ENCODE results near the gene WBP2NL. TPM values are rescaled to one million over a fixed set of nuclear protein-coding genes. Genes with fewer than 3 reads are reported as not detected.

The WBP2NL gene
- total RNA-seq, 1 experiment from 2014 or later = 0.22 TPM

DNA sequence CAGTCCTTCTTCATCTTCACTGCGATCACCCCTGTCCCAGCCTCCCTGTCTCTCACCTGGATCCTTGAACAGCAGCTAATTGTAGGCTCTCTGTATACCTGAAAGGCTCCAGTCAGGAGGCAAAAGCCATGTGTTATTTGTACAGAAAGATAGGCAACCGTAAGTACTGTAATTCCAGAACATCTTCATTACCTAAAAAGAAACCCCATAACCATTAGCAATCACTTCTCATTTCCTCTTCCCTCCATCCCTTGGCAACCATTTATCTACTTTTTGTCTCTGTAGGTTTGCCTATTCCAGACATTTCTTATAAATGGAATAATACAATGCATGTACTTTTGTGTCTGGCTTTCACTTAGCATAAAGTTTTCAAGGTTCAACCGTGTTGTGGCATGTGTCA lies 54.2 kb downstream of the WBP2NL start:
- H4K91ac ChIP-seq (ENCODE audit: insufficient read length, low read depth, low read length) = no peak overlapping the region
- H3K27me3 ChIP-seq (ENCODE audit: insufficient read depth, low read length) = no peaks in the 10 kb centered on the region
- H3K9me3 Mint-ChIP-seq = peaks cover 10 to 13% of the 10 kb centered on the region in 2 experiments
- no peak overlapping the region for H3K9ac ChIP-seq (ENCODE audit: extremely low read depth, insufficient read length, low read length)
- H3T11ph ChIP-seq (ENCODE audit: low read length) = no peak overlapping the region
- no peak overlapping the region for H3K27ac ChIP-seq (ENCODE audit: insufficient read length, low read depth, low read length)
- no peak overlapping the region for H2BK15ac ChIP-seq (ENCODE audit: low read depth, low read length)
- H3K4ac ChIP-seq (ENCODE audit: low read depth, low read length) = no peak overlapping the region
- peaks cover 8 to 10% (median 9%) of the 10 kb centered on the region in 3 experiments; a peak in 6 of 7 replicates for H3K36me3 Mint-ChIP-seq (ENCODE audit: insufficient read depth in 1 of 3, low read depth in 3 of 3)
- H3K23ac ChIP-seq (ENCODE audit: insufficient read length, low read depth, low read length) = no peak overlapping the region
- DNase-seq = no peak
- no peak overlapping the region for H3K27ac Mint-ChIP-seq
- no CpG with 5 or more reads among the region's 3 CpGs for WGBS (ENCODE audit: extremely low coverage, insufficient read length, low lambda C conversion rate)
- H2BK120ac ChIP-seq (ENCODE audit: low read depth, low read length, poor library complexity, severe bottlenecking) = no peak overlapping the region
- no peak overlapping the region for H3K56ac ChIP-seq (ENCODE audit: insufficient read length, low read depth, low read length)
- peaks cover 7% of the 10 kb centered on the region for H3K27me3 Mint-ChIP-seq (ENCODE audit: low read depth)
- H2AK5ac ChIP-seq (ENCODE audit: insufficient read length, low read length) = no peak overlapping the region
- no peaks in the 10 kb centered on the region for H3K79me1 ChIP-seq (ENCODE audit: insufficient read depth, low read depth, low read length, poor library complexity, severe bottlenecking)
- TF ChIP-seq, protein P1, sequence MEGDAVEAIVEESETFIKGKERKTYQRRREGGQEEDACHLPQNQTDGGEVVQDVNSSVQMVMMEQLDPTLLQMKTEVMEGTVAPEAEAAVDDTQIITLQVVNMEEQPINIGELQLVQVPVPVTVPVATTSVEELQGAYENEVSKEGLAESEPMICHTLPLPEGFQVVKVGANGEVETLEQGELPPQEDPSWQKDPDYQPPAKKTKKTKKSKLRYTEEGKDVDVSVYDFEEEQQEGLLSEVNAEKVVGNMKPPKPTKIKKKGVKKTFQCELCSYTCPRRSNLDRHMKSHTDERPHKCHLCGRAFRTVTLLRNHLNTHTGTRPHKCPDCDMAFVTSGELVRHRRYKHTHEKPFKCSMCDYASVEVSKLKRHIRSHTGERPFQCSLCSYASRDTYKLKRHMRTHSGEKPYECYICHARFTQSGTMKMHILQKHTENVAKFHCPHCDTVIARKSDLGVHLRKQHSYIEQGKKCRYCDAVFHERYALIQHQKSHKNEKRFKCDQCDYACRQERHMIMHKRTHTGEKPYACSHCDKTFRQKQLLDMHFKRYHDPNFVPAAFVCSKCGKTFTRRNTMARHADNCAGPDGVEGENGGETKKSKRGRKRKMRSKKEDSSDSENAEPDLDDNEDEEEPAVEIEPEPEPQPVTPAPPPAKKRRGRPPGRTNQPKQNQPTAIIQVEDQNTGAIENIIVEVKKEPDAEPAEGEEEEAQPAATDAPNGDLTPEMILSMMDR (conservative IDR thresholded peaks at IDR 0.05) = no peak
- H3K79me2 ChIP-seq (ENCODE audit: insufficient read depth, low read length) = no peaks in the 10 kb centered on the region
- H4K20me1 ChIP-seq (ENCODE audit: control insufficient read depth, insufficient read depth, insufficient read length) = no peaks in the 10 kb centered on the region
- H3K4me1 ChIP-seq (ENCODE audit: insufficient read depth, low read length) = no peaks in the 10 kb centered on the region
- no peak overlapping the region for H3K4me2 ChIP-seq (ENCODE audit: insufficient read depth, insufficient read length, low read length)
- H3K14ac ChIP-seq (ENCODE audit: insufficient read depth, low read length) = no peak overlapping the region
- H2BK5ac ChIP-seq (ENCODE audit: insufficient read length, low read length) = no peak overlapping the region
- H3K4me3 Mint-ChIP-seq = no peak overlapping the region
- no peak overlapping the region for H4K5ac ChIP-seq (ENCODE audit: insufficient read length, low read depth, low read length)
- no peak overlapping the region for H2AFZ ChIP-seq (ENCODE audit: low read length)
- H3K23me2 ChIP-seq (ENCODE audit: insufficient read length, low read depth, low read length, poor library complexity, severe bottlenecking) = no peaks in the 10 kb centered on the region
- no peak overlapping the region for H2BK12ac ChIP-seq (ENCODE audit: insufficient read length, low read depth, low read length)
- H3K18ac ChIP-seq (ENCODE audit: insufficient read length, low read depth, low read length) = no peak overlapping the region
- no peaks in the 10 kb centered on the region for H3K4me1 Mint-ChIP-seq
- no peak overlapping the region for H4K8ac ChIP-seq (replicated peaks; ENCODE audit: insufficient read length, low read depth, low read length)
- no peaks in the 10 kb centered on the region for H3K9me3 ChIP-seq (ENCODE audit: control insufficient read depth, low read depth, low read length)
- no peak overlapping the region for H2BK20ac ChIP-seq (ENCODE audit: low read depth, low read length, poor library complexity, severe bottlenecking)
